NK-92 (cell line): ENCODE measurements around the gene DGKI.

Experiments used
- DNase-seq: peaks from one replicate; lab custom pipeline; 2025; ENCODE audit not compliant: unreplicated experiment; lab: John Stamatoyannopoulos, UW

DGKI gene

GRCh38 chr7:137609500-137609899 is 237.3 kb downstream of the DGKI start:
- no peak for DNase-seq

GRCh38 chr7:137606061-137606674 is 240.6 kb downstream of the DGKI start:
- DNase-seq: no peak

DNA sequence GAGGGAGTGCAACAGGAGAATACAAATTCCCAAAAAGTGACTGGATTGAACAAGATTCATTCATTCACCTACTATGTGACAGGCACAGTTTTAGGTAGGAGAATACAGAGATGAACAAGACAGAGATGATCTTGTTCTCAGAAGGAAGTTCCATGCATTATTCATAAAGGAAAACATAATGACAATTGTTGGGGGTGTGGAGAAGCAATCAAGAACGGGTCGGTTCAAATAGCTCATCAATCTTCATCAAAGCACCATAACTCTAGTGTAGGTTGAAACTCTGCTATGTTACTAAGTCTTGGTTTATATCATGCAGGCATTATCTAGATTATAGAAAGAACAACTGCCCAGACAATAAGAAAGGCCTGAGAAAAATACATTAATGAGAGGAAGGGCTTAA is 243.7 kb downstream of the DGKI start:
- DNase-seq: no peak

DNA sequence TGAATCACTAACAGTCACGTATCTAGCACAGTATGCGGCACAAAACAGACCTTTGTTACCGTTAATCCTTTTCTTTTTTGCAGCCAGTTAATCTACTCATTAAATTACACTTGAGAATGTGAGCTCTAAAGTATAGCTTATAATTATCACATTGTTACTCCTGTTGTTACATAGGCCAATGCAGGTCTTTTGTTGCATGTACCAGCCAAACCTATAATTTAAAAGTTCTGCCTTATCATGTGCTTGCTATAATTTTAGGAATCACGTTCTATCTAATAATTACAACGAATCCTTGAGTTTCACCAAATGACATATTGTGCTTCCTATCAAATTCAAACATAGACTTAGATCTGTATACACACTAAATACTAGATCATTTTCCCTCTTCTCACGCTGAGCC is 245.1 kb downstream of the DGKI start:
- no peak for DNase-seq

GRCh38 chr7:137597856-137598255 is 248.9 kb downstream of the DGKI start:
- no peak for DNase-seq

DNA sequence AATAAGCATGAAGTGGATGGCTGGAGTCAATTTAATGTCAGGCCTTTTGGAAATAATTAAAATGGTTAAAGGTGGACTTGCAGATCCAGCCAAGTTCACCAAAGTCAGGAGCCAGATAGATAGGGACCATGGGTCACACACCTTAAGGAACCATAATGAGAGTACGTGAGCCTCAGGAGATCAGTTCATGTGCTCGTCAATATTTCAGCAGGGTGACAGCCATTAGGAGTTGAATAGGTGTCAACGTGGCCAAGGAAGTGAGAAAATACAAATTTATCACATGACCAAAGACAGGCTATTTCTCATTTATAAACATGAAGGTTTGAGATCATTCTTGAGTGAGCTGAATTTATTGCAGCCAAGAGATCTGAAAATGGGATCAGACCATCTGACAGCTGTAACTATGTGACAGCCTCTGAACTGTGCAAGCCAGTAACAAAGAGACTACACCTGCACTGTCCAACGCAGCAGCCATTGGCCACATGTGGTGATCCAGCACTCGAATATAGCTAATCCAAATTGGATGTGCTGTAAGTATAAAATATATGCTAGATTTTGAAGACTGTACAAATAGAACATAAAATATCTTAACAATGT is 253.6 kb downstream of the DGKI start:
- no peak for DNase-seq

- no peak for DNase-seq
Observed at GRCh38 chr7:137592232-137592896, 254.4 kb downstream of the DGKI start.

GRCh38 chr7:137591421-137591837 is 255.3 kb downstream of the DGKI start:
- no peak for DNase-seq

GRCh38 chr7:137590756-137591305 is 255.9 kb downstream of the DGKI start:
- DNase-seq: no peak

DNA sequence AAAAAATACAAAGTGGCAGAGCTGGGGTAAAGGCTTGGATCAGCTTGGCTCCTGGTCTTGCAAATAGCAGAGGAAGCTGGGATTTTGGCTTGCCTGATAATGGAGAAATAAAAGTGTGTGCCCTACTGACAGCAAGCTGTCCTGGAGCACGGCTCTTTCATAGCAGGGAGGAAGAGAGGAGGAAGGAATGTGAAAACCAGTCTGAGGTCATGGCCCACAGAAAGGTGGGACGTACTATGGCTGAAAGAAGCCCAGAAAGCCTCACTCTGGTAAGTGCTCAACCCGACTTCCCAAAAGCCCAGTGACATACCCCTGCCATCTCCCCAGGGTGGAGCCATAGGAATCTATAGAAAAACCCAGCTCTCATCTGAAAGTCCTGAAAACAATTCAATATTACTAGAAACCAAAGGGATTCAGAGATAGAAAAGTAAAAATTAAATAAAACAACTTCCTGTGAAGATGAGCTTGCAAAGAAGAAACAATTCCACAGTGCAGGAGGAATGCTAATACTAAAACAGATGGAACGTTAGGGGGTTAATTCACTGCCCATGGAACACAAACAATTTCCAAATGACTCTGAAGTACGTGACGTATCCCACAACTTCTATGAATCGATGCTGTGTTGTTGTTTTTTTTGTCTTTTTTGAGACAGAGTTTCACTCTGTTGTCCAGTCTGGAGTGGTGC is 256.6 kb downstream of the DGKI start:
- DNase-seq: no peak

DNA sequence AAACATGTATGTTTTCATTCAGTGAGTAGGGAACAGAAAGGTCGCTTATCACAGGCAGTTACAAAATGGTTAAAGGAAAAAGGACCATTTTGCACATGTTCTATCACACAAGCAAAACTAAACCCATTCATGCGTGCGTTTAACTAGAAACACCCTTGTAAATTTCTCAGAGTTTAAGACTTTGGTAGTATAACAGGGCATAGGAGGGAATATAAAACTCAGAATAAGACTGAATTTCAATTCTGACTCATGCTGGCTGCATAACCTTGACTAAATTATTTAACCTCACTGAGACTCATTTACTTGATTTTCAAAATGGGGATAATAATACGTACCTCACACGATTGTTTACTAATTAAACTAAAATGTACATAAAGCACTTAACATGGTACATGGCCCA is 259.4 kb downstream of the DGKI start:
- DNase-seq: no peak

- no peak for DNase-seq
Observed at GRCh38 chr7:137585591-137585990, 261.2 kb downstream of the DGKI start.

GRCh38 chr7:137583172-137583571 is 263.6 kb downstream of the DGKI start:
- DNase-seq: no peak

DNA sequence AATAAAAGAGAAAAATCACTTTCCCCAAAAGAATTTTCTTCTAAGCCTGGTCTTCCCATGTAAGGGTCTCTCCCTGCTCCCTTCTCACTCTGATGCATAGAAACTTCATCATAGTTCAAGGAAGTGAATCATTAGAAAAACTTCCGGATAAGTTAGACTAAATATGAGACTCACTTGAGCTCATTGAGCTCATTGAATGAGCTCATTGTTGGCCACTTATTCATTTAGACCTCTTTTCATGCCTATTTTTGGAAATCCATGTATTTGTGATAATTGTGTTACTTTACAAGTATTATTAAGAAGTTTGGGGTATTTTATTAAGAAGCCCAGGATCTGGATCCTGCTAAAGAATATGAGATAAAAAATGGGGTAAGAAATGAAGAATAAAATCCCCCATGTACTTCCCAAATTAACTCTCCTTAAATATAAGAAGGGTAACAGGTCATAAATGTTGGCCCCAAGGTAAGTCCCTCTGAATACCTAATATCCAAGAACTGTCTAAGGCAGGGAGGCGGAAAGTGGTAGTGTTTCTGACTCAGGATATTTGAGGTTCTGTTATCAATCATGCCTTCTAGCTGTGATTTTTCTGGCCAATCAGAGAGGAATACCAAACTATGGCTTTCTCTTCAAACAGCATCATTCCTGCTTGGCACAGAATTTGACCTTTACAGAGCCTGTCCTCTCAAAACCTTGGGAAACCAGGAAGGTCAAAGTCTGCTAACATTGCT is 266.7 kb downstream of the DGKI start:
- no peak for DNase-seq

- no peak for DNase-seq
Observed at GRCh38 chr7:137578541-137578940, 268.2 kb downstream of the DGKI start.

DNA sequence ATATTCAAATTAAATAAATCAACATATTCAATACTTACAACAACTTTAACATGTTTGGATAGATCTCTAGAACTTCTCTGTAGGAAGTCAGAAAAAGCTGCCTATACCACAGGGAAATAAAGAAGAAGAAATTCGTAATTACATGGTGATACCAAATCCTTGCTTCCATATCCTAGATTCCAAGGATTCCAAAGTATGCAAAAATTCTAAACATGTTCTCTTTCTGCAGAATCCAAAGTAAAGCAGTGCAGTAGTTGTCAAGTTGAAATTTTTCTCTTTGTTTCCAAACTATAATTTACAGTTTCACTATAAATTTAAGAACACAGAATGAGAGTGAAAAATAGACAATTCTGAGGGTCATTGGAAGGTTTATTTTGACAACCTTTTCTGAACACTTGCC is 269.6 kb downstream of the DGKI start:
- DNase-seq: no peak

DNA sequence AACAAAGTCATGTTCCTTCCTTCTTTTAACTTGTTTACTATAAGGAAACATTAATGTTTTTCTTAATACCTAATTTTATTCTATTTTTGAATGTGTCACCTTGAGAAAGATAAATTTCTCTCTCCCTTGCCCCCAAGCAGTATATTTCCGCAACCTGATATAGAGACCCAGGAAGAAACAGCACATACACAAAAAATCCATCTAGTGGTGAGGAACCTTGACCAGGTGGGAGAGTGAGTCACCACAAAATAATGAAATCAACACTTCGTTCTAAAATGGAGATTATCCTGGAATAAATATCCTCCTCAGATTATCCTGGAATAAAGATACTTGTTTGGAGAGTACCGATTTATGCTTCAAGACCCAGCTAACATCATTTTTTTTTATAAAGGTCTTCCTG is 270.3 kb downstream of the DGKI start:
- no peak for DNase-seq

- no peak for DNase-seq
Observed at GRCh38 chr7:137574812-137575211, 272.0 kb downstream of the DGKI start.

- no peak for DNase-seq
Observed at GRCh38 chr7:137572056-137572784, 274.6 kb downstream of the DGKI start.

DNA sequence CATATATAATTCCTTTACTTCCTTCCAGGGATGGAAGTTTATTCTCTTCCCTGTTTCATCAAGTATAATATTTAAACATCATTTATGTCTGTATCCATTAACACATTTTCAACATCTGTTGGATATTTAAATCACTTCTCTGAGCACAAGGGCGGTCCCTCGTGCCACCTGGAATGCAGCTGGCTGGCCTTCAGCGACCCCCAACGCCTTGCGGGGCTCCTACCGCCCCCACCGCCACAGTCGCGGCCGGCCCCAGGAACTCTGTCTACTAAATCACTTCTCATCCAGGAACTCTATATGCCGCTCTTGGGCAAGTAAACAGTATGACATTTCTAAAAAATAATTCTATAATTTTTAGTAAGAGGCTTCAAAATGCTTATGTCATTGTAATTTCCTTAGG is 282.1 kb downstream of the DGKI start:
- DNase-seq: no peak
